KOPT-K1 (cell line): Measurements from ENCODE around the gene MRGPRD.

Experiments
- H3K27ac ChIP-seq: fragments of 200-600 bp; sonication (generic); 2 replicates; pipeline ENCODE4 v1.5.1; 2016; ENCODE audit warnings: antibody characterized with exemption, mild to moderate bottlenecking, low read depth, low read length; ENCODE audit not compliant: poor library complexity, severe bottlenecking
- H3K36me3 ChIP-seq: fragments of 200-600 bp; sonication (generic); 2 replicates; pipeline ENCODE4 v1.5.1; 2017; ENCODE audit warnings: antibody characterized with exemption, mild to moderate bottlenecking, low read length, moderate library complexity; ENCODE audit not compliant: insufficient read depth
- H3K9me3 ChIP-seq: fragments of 200-600 bp; sonication (generic); 2 replicates; pipeline ENCODE4 v1.5.1; 2017; ENCODE audit warnings: antibody characterized with exemption, low read length, mild to moderate bottlenecking; ENCODE audit not compliant: insufficient read depth, poor library complexity, severe bottlenecking

Gene MRGPRD

GRCh38 chr11:68980776-68981065 is at the start of gene MRGPRD:
MRGPRD (minus strand) TSS chr11:68980986; CDS start chr11:68980986, 0 bp downstream.
- Histone ChIP-seq H3K36me3 (no peaks in the 10 kb centered on the region), H3K9me3 (peaks cover 10% of the 10 kb centered on the region), H3K27ac (no peak within 1 kb of the TSS)

GRCh38 chr11:69030301-69030700 is 49.5 kb upstream of the MRGPRD start:
- no peaks in the 10 kb centered on the region for H3K9me3 ChIP-seq
- no peaks in the 10 kb centered on the region for H3K36me3 ChIP-seq
- no peak overlapping the region for H3K27ac ChIP-seq

- Histone ChIP-seq H3K9me3 (no peaks in the 10 kb centered on the region), H3K36me3 (no peaks in the 10 kb centered on the region), H3K27ac (no peak overlapping the region)
These were observed 47.1 kb upstream of the MRGPRD start for GRCh38 chr11:69027704-69028372.

GRCh38 chr11:69024509-69024908 is 43.7 kb upstream of the MRGPRD start:
- H3K36me3 ChIP-seq: no peaks in the 10 kb centered on the region
- no peak overlapping the region for H3K27ac ChIP-seq
- H3K9me3 ChIP-seq: no peaks in the 10 kb centered on the region

GRCh38 chr11:69022260-69022659 is 41.5 kb upstream of the MRGPRD start:
- Histone ChIP-seq H3K27ac (no peak overlapping the region), H3K36me3 (no peaks in the 10 kb centered on the region), H3K9me3 (no peaks in the 10 kb centered on the region)

GRCh38 chr11:69018924-69019323 is 38.1 kb upstream of the MRGPRD start:
- Histone ChIP-seq H3K27ac (no peak overlapping the region), H3K36me3 (no peaks in the 10 kb centered on the region), H3K9me3 (no peaks in the 10 kb centered on the region)

- Histone ChIP-seq H3K27ac (no peak overlapping the region), H3K36me3 (no peaks in the 10 kb centered on the region), H3K9me3 (no peaks in the 10 kb centered on the region)
These were observed 37.2 kb upstream of the MRGPRD start for GRCh38 chr11:69017951-69018350.

GRCh38 chr11:69014898-69015549 is 34.2 kb upstream of the MRGPRD start:
- Histone ChIP-seq H3K9me3 (no peaks in the 10 kb centered on the region), H3K27ac (no peak overlapping the region), H3K36me3 (no peaks in the 10 kb centered on the region)

- H3K36me3 ChIP-seq: no peaks in the 10 kb centered on the region
- no peaks in the 10 kb centered on the region for H3K9me3 ChIP-seq
- no peak overlapping the region for H3K27ac ChIP-seq
These were observed 33.5 kb upstream of the MRGPRD start for GRCh38 chr11:69014084-69014851.

GRCh38 chr11:69013009-69013951 is 32.5 kb upstream of the MRGPRD start, which contains the start of gene MRGPRF:
MRGPRF (minus strand) TSS chr11:69013246; CDS start chr11:69009901, 3,345 bp downstream.
- Histone ChIP-seq H3K36me3 (no peaks in the 10 kb centered on the region), H3K27ac (no peak within 1 kb of the TSS), H3K9me3 (no peaks in the 10 kb centered on the region)

GRCh38 chr11:69012092-69013008 is 31.6 kb upstream of the MRGPRD start:
- H3K27ac ChIP-seq: no peak overlapping the region
- H3K36me3 ChIP-seq: no peaks in the 10 kb centered on the region
- no peaks in the 10 kb centered on the region for H3K9me3 ChIP-seq

GRCh38 chr11:69011624-69012091 is 30.9 kb upstream of the MRGPRD start:
- H3K9me3 ChIP-seq: no peaks in the 10 kb centered on the region
- H3K36me3 ChIP-seq: no peaks in the 10 kb centered on the region
- no peak overlapping the region for H3K27ac ChIP-seq

- Histone ChIP-seq H3K27ac (no peak overlapping the region), H3K36me3 (no peaks in the 10 kb centered on the region), H3K9me3 (no peaks in the 10 kb centered on the region)
These were observed 30.3 kb upstream of the MRGPRD start for GRCh38 chr11:69010964-69011623.
